Calu3 (cell line): ENCODE data around the gene RLBP1. TPM values are rescaled to one million over a fixed set of nuclear protein-coding genes. Genes with fewer than 3 reads are reported as not detected.

ENCODE experiments used
- BruUV-seq: library from RNA; stranded (reverse); fragments of 400-500 nt; replicated peaks from 2 replicates; lab custom pipeline; 2021; lab: Mats Ljungman, UMichigan
- CTCF ChIA-PET: fragments of 300-600 bp; sonication (Branson Sonifier 250); formaldehyde crosslinking; loops from one replicate; lab custom pipeline; 2022; ENCODE audit warnings: antibody characterized with exemption; lab: Charles Lee
- DNase-seq: peaks from one replicate; pipeline ENCODE4 v3.0.0; 2022
- H3K27ac Mint-ChIP-seq: one replicate; pipeline ENCODE4 v1.8.0; 2022; ENCODE audit warnings: mixed read lengths; ENCODE audit not compliant: unreplicated experiment
- H3K27me3 Mint-ChIP-seq: one replicate; pipeline ENCODE4 v1.8.0; 2022; ENCODE audit warnings: mixed read lengths; ENCODE audit not compliant: unreplicated experiment
- H3K36me3 Mint-ChIP-seq: one replicate; pipeline ENCODE4 v1.8.0; 2022; ENCODE audit warnings: mild to moderate bottlenecking, moderate library complexity, mixed read lengths; ENCODE audit not compliant: insufficient read depth, unreplicated experiment
- H3K4me1 Mint-ChIP-seq: one replicate; pipeline ENCODE4 v1.8.0; 2022; ENCODE audit warnings: mild to moderate bottlenecking, low read depth, mixed read lengths; ENCODE audit not compliant: unreplicated experiment
- H3K4me3 Mint-ChIP-seq: one replicate; pipeline ENCODE4 v1.8.0; 2022; ENCODE audit warnings: mild to moderate bottlenecking, low read depth, moderate library complexity, mixed read lengths; ENCODE audit not compliant: unreplicated experiment
- H3K9me3 Mint-ChIP-seq: one replicate; pipeline ENCODE4 v1.8.0; 2022; ENCODE audit warnings: low read depth, mixed read lengths; ENCODE audit not compliant: unreplicated experiment
- intact Hi-C: fragments of 100-400 bp; cut with micrococcal nuclease; formaldehyde crosslinking; loops from one replicate; pipeline ENCODE4 v1.10.0; 2022; ENCODE audit not compliant: unreplicated experiment
- total RNA-seq: library from RNA; stranded (reverse); gene quantifications from 2 replicates; pipeline ENCODE4 v1.2.3, GENCODE V29; 2022
- TF ChIP-seq, protein P1 (sequence below): fragments of 200-600 bp; IDR thresholded peaks from one replicate; pipeline ENCODE4 v1.8.0; 2022; ENCODE audit warnings: antibody characterized with exemption; ENCODE audit not compliant: unreplicated experiment

RLBP1 gene
- total RNA-seq, 1 experiment from 2014 or later, result not detected

DNA sequence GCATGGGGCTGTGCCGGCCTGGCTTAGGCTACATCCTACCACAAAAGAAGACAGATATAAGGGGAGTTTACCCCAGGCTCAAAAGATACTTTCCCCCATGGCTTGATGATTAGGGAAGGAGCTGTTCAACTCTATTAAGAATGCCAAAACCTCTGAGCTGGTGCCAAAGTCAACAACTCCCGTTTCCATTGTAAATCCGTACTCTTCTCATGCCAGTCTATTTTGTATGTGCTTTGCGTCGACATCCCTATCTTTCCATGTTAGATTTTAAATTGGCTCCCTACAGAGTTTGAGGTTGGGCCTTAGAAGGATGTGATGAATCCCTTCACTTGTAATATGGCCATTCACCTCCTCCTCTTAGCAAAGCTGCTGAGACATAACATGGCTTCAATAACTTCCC is 46.9 kb downstream of the RLBP1 start:
- intact Hi-C loops, result no loop called here
- BruUV-seq, result no TSS peak
- CTCF ChIA-PET, result interaction anchor here (0.5 kb wide), 1 partner anchor 141 kb away, joined by 3 read pairs; no protein-coding TSS in a partner anchor
- H3K27me3 Mint-ChIP-seq, result no peaks in the 10 kb centered on the region
- no peak for DNase-seq
- H3K9me3 Mint-ChIP-seq, result no peaks in the 10 kb centered on the region
- peaks cover 24% of the 10 kb centered on the region for H3K36me3 Mint-ChIP-seq
- H3K4me1 Mint-ChIP-seq, result peaks cover 7% of the 10 kb centered on the region
- no peak overlapping the region for H3K4me3 Mint-ChIP-seq
- TF ChIP-seq, protein P1, sequence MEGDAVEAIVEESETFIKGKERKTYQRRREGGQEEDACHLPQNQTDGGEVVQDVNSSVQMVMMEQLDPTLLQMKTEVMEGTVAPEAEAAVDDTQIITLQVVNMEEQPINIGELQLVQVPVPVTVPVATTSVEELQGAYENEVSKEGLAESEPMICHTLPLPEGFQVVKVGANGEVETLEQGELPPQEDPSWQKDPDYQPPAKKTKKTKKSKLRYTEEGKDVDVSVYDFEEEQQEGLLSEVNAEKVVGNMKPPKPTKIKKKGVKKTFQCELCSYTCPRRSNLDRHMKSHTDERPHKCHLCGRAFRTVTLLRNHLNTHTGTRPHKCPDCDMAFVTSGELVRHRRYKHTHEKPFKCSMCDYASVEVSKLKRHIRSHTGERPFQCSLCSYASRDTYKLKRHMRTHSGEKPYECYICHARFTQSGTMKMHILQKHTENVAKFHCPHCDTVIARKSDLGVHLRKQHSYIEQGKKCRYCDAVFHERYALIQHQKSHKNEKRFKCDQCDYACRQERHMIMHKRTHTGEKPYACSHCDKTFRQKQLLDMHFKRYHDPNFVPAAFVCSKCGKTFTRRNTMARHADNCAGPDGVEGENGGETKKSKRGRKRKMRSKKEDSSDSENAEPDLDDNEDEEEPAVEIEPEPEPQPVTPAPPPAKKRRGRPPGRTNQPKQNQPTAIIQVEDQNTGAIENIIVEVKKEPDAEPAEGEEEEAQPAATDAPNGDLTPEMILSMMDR, result no peak
- H3K27ac Mint-ChIP-seq, result no peak overlapping the region

DNA sequence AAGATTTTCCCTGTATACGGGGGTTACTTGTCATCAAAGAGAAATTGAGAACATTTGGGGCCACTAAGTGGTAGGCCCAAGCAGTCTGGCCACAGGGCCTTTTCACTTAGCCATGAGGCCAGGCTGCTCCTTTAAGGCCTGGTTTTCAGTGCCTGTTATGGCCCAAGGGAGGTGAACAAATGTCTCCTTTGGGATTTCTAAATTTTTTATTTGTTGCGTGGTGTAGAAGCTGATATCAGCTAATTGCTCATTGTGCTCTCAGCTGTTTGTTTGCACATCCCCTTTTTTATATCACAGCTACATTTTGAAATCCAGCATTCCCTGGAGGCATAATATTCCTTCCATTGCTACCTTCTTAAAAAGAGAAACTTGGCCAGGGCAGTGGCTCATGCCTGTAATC is 48.5 kb downstream of the RLBP1 start:
- CTCF ChIA-PET, result interaction anchor here (1.0 kb wide), 2 partner anchors 111 to 112 kb away, joined by 3 read pairs; no protein-coding TSS in a partner anchor
- BruUV-seq, result no TSS peak
- H3K4me3 Mint-ChIP-seq, result no peak overlapping the region
- H3K36me3 Mint-ChIP-seq, result peaks cover 20% of the 10 kb centered on the region
- TF ChIP-seq, protein P1, result no peak
- H3K27me3 Mint-ChIP-seq, result no peaks in the 10 kb centered on the region
- no peaks in the 10 kb centered on the region for H3K9me3 Mint-ChIP-seq
- intact Hi-C loops, result no loop called here
- H3K4me1 Mint-ChIP-seq, result peaks cover 22% of the 10 kb centered on the region
- no peak for DNase-seq
- H3K27ac Mint-ChIP-seq, result no peak overlapping the region

- Mint-ChIP-seq H3K36me3 (peaks cover 20% of the 10 kb centered on the region), H3K27ac (no peak overlapping the region), H3K4me3 (no peak overlapping the region), H3K9me3 (no peaks in the 10 kb centered on the region), H3K27me3 (no peaks in the 10 kb centered on the region), H3K4me1 (peaks cover 35% of the 10 kb centered on the region)
- TF ChIP-seq, protein P1, result peak; percentile 81
- DNase-seq, result peak; percentile 80
- BruUV-seq, result no TSS peak
- CTCF ChIA-PET, result interaction anchor here (0.5 to 2.0 kb wide), 13 partner anchors 11 to 267 kb away, joined by 3 to 15 read pairs (median 5); partner anchors contain the start of gene ABHD2
- intact Hi-C loops, result loop anchor here (1.0 kb wide), 1 partner anchor 114 kb away; no protein-coding TSS in a partner anchor
Measured at GRCh38 chr15:89171136-89172072, 50.0 kb downstream of the RLBP1 start.

GRCh38 chr15:89170364-89170763 is 51.0 kb downstream of the RLBP1 start:
- BruUV-seq, result no TSS peak
- intact Hi-C loops, result no loop called here
- Mint-ChIP-seq H3K27me3 (no peaks in the 10 kb centered on the region), H3K36me3 (peaks cover 20% of the 10 kb centered on the region), H3K4me3 (no peak overlapping the region), H3K9me3 (no peaks in the 10 kb centered on the region), H3K27ac (peak overlapping the region; percentile 33), H3K4me1 (peaks cover 44% of the 10 kb centered on the region)
- DNase-seq, result no peak
- CTCF ChIA-PET, result interaction anchor here (0.7 kb wide), 1 partner anchor 326 kb away, joined by 3 read pairs; no protein-coding TSS in a partner anchor
- TF ChIP-seq, protein P1, result no peak
